HepG2 (cell line): ENCODE results near the gene PKD2L1. TPM values are rescaled to one million over a fixed set of nuclear protein-coding genes. Genes with fewer than 3 reads are reported as not detected.

Experiments
- ATF7 ChIP-seq, 2 experiments: fragments of 450-650 bp in 1 of 2; sonication (generic) in 1 of 2; formaldehyde crosslinking in 1 of 2; IDR thresholded peaks; 2 replicates each; pipeline versions ENCODE4 v1.4.0 to v1.6.1; 2016 to 2020; ENCODE audit warnings: antibody characterized with exemption in 1 of 2, mild to moderate bottlenecking in 1 of 2, missing genetic modification reagents in 1 of 2
- HDAC1 ChIP-seq: sonication (generic); formaldehyde crosslinking; IDR thresholded peaks from 2 replicates; pipeline ENCODE4 v1.5.1; 2020; ENCODE audit warnings: mild to moderate bottlenecking, missing genetic modification reagents
- IRF2 ChIP-seq: IDR thresholded peaks from 2 replicates; pipeline ENCODE4 v1.6.1; 2018; ENCODE audit warnings: missing genetic modification reagents, missing compliant biosample characterization
- NFRKB ChIP-seq: fragments of 450-650 bp; IDR thresholded peaks from 2 replicates; pipeline ENCODE4 v1.6.1; 2017
- NFYC ChIP-seq: IDR thresholded peaks from 2 replicates; pipeline ENCODE4 v1.6.1; 2016; ENCODE audit warnings: missing genetic modification reagents, missing compliant biosample characterization
- POLR2G ChIP-seq: fragments of 200-400 bp; formaldehyde crosslinking; IDR thresholded peaks from 2 replicates; pipeline ENCODE4 v1.6.1; 2018; ENCODE audit warnings: mild to moderate bottlenecking, low read depth, low read length, moderate library complexity
- TBL1XR1 ChIP-seq: fragments of 150-350 bp; IDR thresholded peaks from 2 replicates; pipeline ENCODE4 v1.6.1; 2014; ENCODE audit warnings: borderline replicate concordance, low read length; ENCODE audit not compliant: partially characterized antibody
- TGIF2 ChIP-seq: IDR thresholded peaks from 2 replicates; pipeline ENCODE4 v1.6.1; 2016; ENCODE audit warnings: control low read depth, missing compliant biosample characterization
- YEATS4 ChIP-seq: sonication (generic); formaldehyde crosslinking; IDR thresholded peaks from 2 replicates; pipeline ENCODE4 v1.4.0; 2020; ENCODE audit warnings: missing genetic modification reagents, borderline replicate concordance
- ZFP1 ChIP-seq: IDR thresholded peaks from 2 replicates; pipeline ENCODE4 v1.6.1; 2016
- ZNF205 ChIP-seq: IDR thresholded peaks from 2 replicates; pipeline ENCODE4 v1.6.1; 2018; ENCODE audit warnings: missing biosample characterization, missing genetic modification reagents
- ZNF280D ChIP-seq: sonication (generic); formaldehyde crosslinking; IDR thresholded peaks from 2 replicates; pipeline ENCODE4 v1.5.1; 2020; ENCODE audit warnings: mild to moderate bottlenecking, missing genetic modification reagents
- ZNF460 ChIP-seq: sonication (generic); formaldehyde crosslinking; IDR thresholded peaks from 2 replicates; pipeline ENCODE4 v1.5.1; 2020; ENCODE audit warnings: missing genetic modification reagents, mild to moderate bottlenecking, borderline replicate concordance
- ZNF660 ChIP-seq: sonication (generic); formaldehyde crosslinking; IDR thresholded peaks from 2 replicates; pipeline ENCODE4 v1.5.1; 2020; ENCODE audit warnings: mild to moderate bottlenecking, low read depth, missing genetic modification reagents, borderline replicate concordance
- ZSCAN29 ChIP-seq: sonication (generic); formaldehyde crosslinking; conservative IDR thresholded peaks from 2 replicates; pipeline ENCODE4 v1.4.0; 2020; ENCODE audit warnings: mild to moderate bottlenecking, missing genetic modification reagents
- polyA plus RNA-seq, 8 experiments: library from polyadenylated mRNA; depleted of rRNA in 3 of 8; stranded (reverse) in 7 of 8; unstranded in 1 of 8; fragments of >200 nt; fragmentation: Illumina TruSeq in 4 of 8; extraction: Trizol in 4 of 8; gene quantifications; 2 replicates each; pipeline versions ENCODE4 v1.2.1 to v1.2.3, GENCODE V29; 2011 to 2016; ENCODE audit warnings: low read depth in 4 of 8, missing spikeins in 1 of 8, mixed read lengths in 1 of 8; ENCODE audit not compliant: insufficient read depth in 1 of 8
- total RNA-seq, 5 experiments: library from RNA; depleted of rRNA; stranded (reverse); fragments of >200 nt; fragmentation: Illumina TruSeq; extraction: Trizol; gene quantifications; 2 replicates each; pipeline ENCODE4 v1.2.3, GENCODE V29; 2016; ENCODE audit warnings: low read depth in 1 of 5
- TF ChIP-seq, protein P1 (sequence below): sonication (generic); formaldehyde crosslinking; IDR thresholded peaks from 2 replicates; pipeline ENCODE4 v1.5.0; 2020; ENCODE audit warnings: mild to moderate bottlenecking, missing genetic modification reagents
- TF ChIP-seq, protein P2 (sequence below): sonication (generic); formaldehyde crosslinking; IDR thresholded peaks from 2 replicates; pipeline ENCODE4 v1.9.0; 2021; ENCODE audit warnings: missing genetic modification reagents, borderline replicate concordance

Gene PKD2L1
- total and polyA plus RNA-seq, 2 of the 13 experiments (the other 11 are each of a cell fraction or from before 2014, with no cell fraction given): 0.07 to 0.15 TPM

GRCh38 chr10:100286051-100287033 lies 43.7 kb downstream of the PKD2L1 start, which contains the start of gene BLOC1S2 (continued):
- 0 out of 2 replicates have a peak, but pooled peaks have one; percentile 20 for TF ChIP-seq ZSCAN29
- TF ChIP-seq TBL1XR1: no peak
- TF ChIP-seq ATF7 (IDR thresholded peaks at IDR 0.05): no peak
- no peak for TF ChIP-seq ATF7 (CRISPR knock-in tag; IDR thresholded peaks at IDR 0.05)
- no peak for TF ChIP-seq NFYC (CRISPR knock-in tag)
- TF ChIP-seq HDAC1 (CRISPR knock-in tag): peak; percentile 90; the same call in 1 of the 2 replicates
- peak; percentile 93 for TF ChIP-seq POLR2G
- 0 out of 2 replicates have a peak, but pooled peaks have one; percentile 37 for TF ChIP-seq IRF2 (CRISPR knock-in tag)
- no peak; the same call in none of the 2 replicates for TF ChIP-seq TGIF2 (CRISPR knock-in tag)
- TF ChIP-seq YEATS4 (CRISPR knock-in tag): peak; percentile 88; the same call in 1 of the 2 replicates
- no peak; the same call in 1 of the 2 replicates for TF ChIP-seq ZFP1
- no peak for TF ChIP-seq ZNF660 (CRISPR knock-in tag)
- TF ChIP-seq ZNF280D (CRISPR knock-in tag): no peak
- TF ChIP-seq NFRKB: no peak
- TF ChIP-seq, protein P1, sequence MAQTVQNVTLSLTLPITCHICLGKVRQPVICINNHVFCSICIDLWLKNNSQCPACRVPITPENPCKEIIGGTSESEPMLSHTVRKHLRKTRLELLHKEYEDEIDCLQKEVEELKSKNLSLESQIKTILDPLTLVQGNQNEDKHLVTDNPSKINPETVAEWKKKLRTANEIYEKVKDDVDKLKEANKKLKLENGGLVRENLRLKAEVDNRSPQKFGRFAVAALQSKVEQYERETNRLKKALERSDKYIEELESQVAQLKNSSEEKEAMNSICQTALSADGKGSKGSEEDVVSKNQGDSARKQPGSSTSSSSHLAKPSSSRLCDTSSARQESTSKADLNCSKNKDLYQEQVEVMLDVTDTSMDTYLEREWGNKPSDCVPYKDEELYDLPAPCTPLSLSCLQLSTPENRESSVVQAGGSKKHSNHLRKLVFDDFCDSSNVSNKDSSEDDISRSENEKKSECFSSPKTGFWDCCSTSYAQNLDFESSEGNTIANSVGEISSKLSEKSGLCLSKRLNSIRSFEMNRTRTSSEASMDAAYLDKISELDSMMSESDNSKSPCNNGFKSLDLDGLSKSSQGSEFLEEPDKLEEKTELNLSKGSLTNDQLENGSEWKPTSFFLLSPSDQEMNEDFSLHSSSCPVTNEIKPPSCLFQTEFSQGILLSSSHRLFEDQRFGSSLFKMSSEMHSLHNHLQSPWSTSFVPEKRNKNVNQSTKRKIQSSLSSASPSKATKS (CRISPR knock-in tag): no peak
- TF ChIP-seq ZNF460 (CRISPR knock-in tag): no peak
- TF ChIP-seq ZNF205 (CRISPR knock-in tag): no peak
- TF ChIP-seq, protein P2, sequence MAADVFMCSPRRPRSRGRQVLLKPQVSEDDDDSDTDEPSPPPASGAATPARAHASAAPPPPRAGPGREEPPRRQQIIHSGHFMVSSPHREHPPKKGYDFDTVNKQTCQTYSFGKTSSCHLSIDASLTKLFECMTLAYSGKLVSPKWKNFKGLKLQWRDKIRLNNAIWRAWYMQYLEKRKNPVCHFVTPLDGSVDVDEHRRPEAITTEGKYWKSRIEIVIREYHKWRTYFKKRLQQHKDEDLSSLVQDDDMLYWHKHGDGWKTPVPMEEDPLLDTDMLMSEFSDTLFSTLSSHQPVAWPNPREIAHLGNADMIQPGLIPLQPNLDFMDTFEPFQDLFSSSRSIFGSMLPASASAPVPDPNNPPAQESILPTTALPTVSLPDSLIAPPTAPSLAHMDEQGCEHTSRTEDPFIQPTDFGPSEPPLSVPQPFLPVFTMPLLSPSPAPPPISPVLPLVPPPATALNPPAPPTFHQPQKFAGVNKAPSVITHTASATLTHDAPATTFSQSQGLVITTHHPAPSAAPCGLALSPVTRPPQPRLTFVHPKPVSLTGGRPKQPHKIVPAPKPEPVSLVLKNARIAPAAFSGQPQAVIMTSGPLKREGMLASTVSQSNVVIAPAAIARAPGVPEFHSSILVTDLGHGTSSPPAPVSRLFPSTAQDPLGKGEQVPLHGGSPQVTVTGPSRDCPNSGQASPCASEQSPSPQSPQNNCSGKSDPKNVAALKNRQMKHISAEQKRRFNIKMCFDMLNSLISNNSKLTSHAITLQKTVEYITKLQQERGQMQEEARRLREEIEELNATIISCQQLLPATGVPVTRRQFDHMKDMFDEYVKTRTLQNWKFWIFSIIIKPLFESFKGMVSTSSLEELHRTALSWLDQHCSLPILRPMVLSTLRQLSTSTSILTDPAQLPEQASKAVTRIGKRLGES (CRISPR knock-in tag): no peak
